ENCODE results near the gene TMEM204.

The TMEM204 gene

GRCh38 chr16:1538804-1539520 lies 5.5 kb downstream of the TMEM204 start:
- no peak for DNase-seq (ENCODE audit: low read depth in 3 of 3)

- DNase-seq (ENCODE audit: low read depth in 3 of 3): no peak
These were observed 6.5 kb downstream of the TMEM204 start for GRCh38 chr16:1539720-1540555.

- DNase-seq (ENCODE audit: low read depth in 3 of 3): no peak
These were observed 7.0 kb downstream of the TMEM204 start for GRCh38 chr16:1540556-1540855.

- no peak for DNase-seq (ENCODE audit: low read depth in 3 of 3)
These were observed 8.1 kb downstream of the TMEM204 start for GRCh38 chr16:1541293-1542165.

- no peak for DNase-seq (ENCODE audit: low read depth in 3 of 3)
These were observed 8.7 kb downstream of the TMEM204 start for GRCh38 chr16:1542166-1542500.

GRCh38 chr16:1542533-1542932 lies 9.1 kb downstream of the TMEM204 start:
- DNase-seq (ENCODE audit: low read depth in 3 of 3): no peak

GRCh38 chr16:1543085-1543896 lies 9.8 kb downstream of the TMEM204 start:
- peak; percentile 39 to 75 (median 48) for DNase-seq (ENCODE audit: low read depth in 3 of 3)

- no peak for DNase-seq (ENCODE audit: low read depth in 3 of 3)
These were observed 11.9 kb downstream of the TMEM204 start for GRCh38 chr16:1545044-1546040.

GRCh38 chr16:1546430-1546829 lies 13.0 kb downstream of the TMEM204 start:
- DNase-seq (ENCODE audit: low read depth in 3 of 3): no peak

- no peak for DNase-seq (ENCODE audit: low read depth in 3 of 3)
These were observed 14.8 kb downstream of the TMEM204 start for GRCh38 chr16:1548233-1548632.

GRCh38 chr16:1548727-1549126 lies 15.3 kb downstream of the TMEM204 start:
- DNase-seq (ENCODE audit: low read depth in 3 of 3): no peak

- DNase-seq (ENCODE audit: low read depth in 3 of 3): no peak
These were observed 16.6 kb downstream of the TMEM204 start for GRCh38 chr16:1550069-1550468.

- DNase-seq (ENCODE audit: low read depth in 3 of 3): no peak
These were observed 17.2 kb downstream of the TMEM204 start for GRCh38 chr16:1550696-1551095.

GRCh38 chr16:1551166-1551565 lies 17.7 kb downstream of the TMEM204 start:
- no peak for DNase-seq (ENCODE audit: low read depth in 3 of 3)

GRCh38 chr16:1552129-1552528 lies 18.7 kb downstream of the TMEM204 start:
- no peak for DNase-seq (ENCODE audit: low read depth in 3 of 3)

- DNase-seq (ENCODE audit: low read depth in 3 of 3): no peak
These were observed 20.7 kb downstream of the TMEM204 start for GRCh38 chr16:1553946-1554825.

GRCh38 chr16:1554826-1555445 lies 21.5 kb downstream of the TMEM204 start:
- DNase-seq (ENCODE audit: low read depth in 3 of 3): no peak

- no peak for DNase-seq (ENCODE audit: low read depth in 3 of 3)
These were observed 22.8 kb downstream of the TMEM204 start for GRCh38 chr16:1556254-1556653.

- DNase-seq (ENCODE audit: low read depth in 3 of 3): no peak
These were observed 23.6 kb downstream of the TMEM204 start for GRCh38 chr16:1557074-1557473.
